ENCODE results near the gene PHF10.
"Not testable (repeated sequence)": the region's sequence is repeated elsewhere in the genome, so short reads cannot be mapped to it uniquely, and the experiment has no call there.

Gene PHF10

DNA sequence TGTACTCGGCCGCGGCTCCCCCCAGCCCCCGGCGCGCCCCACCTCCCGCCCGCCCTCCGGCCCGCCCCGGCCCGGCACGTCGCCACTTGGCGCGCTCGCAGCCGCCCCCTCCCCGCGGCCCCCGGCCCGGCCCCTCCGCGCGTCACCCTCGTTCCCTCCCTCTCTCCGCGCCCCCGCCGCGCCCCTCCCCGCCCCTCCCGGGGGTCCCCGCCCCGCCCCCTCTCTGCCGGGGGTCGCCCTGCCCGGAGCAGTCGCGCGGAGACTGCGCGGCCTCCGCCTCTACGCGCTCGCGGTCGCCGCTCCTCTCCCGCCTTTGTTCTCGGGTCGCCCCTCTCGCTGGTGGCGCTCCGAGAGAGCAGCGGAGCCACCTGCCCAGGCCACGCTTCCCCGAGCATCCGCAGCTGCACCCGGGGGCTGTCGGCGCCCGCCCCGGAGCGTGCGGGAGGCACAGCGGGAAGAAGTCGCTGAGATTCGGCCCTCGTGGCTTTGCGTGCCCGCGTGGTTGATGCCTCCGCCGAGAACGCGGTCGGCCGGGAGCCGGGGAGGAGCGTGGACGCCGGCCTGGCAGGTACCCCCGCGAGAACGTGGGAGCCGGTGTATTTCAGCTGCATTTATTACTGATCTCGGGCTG, at the start of gene PHF10:
Gene PHF10 (minus strand): TSS at position 7 of the 631 bp plus-strand sequence. CDS start 569 bp downstream, outside the sequence.
- no peak for DNase-seq (ENCODE audit: low read depth)
- in situ Hi-C loops (cut with HindIII; ENCODE audit: low sequenced_read_pairs): no loop called here
- TF ChIP-seq, protein P1, sequence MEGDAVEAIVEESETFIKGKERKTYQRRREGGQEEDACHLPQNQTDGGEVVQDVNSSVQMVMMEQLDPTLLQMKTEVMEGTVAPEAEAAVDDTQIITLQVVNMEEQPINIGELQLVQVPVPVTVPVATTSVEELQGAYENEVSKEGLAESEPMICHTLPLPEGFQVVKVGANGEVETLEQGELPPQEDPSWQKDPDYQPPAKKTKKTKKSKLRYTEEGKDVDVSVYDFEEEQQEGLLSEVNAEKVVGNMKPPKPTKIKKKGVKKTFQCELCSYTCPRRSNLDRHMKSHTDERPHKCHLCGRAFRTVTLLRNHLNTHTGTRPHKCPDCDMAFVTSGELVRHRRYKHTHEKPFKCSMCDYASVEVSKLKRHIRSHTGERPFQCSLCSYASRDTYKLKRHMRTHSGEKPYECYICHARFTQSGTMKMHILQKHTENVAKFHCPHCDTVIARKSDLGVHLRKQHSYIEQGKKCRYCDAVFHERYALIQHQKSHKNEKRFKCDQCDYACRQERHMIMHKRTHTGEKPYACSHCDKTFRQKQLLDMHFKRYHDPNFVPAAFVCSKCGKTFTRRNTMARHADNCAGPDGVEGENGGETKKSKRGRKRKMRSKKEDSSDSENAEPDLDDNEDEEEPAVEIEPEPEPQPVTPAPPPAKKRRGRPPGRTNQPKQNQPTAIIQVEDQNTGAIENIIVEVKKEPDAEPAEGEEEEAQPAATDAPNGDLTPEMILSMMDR (IDR thresholded peaks at IDR 0.05; ENCODE audit: low read depth, low read length, missing control alignments): no peak
- peak within 1 kb of the TSS; percentile 72 for H3K4me3 ChIP-seq (ENCODE audit: low read depth, low read length)

DNA sequence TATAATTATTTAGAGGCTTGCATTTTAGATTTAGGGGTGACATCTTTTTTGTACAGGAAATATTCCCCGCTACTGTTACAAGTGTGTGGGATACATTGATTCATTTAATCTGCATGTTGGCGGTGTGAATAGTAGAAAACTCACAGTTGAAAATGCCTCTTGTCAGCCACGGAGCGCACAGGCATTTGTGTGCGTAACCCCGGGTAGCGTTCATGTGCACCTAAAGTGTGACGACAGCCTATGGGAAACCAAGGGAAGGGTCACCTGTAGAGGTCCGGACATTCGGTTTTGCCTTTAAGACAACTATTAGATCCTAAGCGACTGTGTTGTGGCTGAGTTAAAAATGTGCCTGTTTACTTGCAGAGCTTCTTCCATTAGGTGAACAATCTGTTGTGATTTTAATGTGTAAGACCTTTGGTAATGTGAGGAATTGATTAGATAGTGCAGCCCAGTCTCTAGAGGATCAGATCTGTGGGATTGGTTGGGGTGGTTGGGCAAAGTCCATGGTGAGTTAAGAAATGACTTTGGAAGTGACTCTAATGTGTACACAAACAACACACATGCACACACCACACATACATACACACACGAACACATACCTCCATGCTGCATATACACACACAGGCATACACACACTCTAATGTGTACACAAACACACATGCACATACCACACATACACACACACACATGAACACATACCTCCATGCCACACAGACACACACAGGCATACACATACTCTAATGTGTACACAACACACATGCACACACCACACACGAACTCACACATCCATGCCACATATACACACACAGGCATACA, 42.8 kb upstream of the PHF10 start:
- in situ Hi-C loops (cut with HindIII; ENCODE audit: low sequenced_read_pairs): no loop called here
- no peak overlapping the region for H3K4me3 ChIP-seq (ENCODE audit: low read depth, low read length)
- DNase-seq (ENCODE audit: low read depth): no peak
- TF ChIP-seq, protein P1 (IDR thresholded peaks at IDR 0.05; ENCODE audit: low read depth, low read length, missing control alignments): no peak

- in situ Hi-C loops (cut with HindIII; ENCODE audit: low sequenced_read_pairs): no loop called here
- H3K4me3 ChIP-seq (ENCODE audit: low read depth, low read length): no peak overlapping the region
- TF ChIP-seq, protein P1 (IDR thresholded peaks at IDR 0.05; ENCODE audit: low read depth, low read length, missing control alignments): no peak
- no peak for DNase-seq (ENCODE audit: low read depth)
These were observed 41.9 kb upstream of the PHF10 start for GRCh38 chr6:169766232-169766631.

- H3K4me3 ChIP-seq (ENCODE audit: low read depth, low read length); DNase-seq (ENCODE audit: low read depth); in situ Hi-C loops (cut with HindIII; ENCODE audit: low sequenced_read_pairs): not testable (repeated sequence)
These were observed 41.5 kb upstream of the PHF10 start for GRCh38 chr6:169765789-169766188.

DNA sequence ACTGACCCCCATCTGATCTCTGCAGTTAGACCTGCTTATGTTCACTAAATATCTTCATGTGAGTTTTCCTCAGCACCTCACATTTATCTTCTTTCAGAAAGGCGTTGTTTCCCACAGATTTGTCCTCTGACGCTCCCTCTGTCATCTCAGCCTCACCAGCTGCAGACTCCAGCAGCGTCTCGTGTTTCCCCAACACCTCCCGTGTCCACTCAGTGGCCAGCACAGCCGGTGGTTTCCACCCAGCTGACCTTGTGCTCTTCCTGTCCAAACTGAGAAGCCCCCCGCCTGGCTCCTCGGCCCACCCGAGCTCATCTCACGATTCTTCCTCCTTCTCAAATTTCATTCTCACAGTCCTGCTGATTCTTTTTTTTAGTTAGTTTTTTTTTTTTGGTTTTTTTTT, 39.6 kb upstream of the PHF10 start:
- in situ Hi-C loops (cut with HindIII; ENCODE audit: low sequenced_read_pairs): no loop called here
- no peak overlapping the region for H3K4me3 ChIP-seq (ENCODE audit: low read depth, low read length)
- no peak for DNase-seq (ENCODE audit: low read depth)
- TF ChIP-seq, protein P1 (IDR thresholded peaks at IDR 0.05; ENCODE audit: low read depth, low read length, missing control alignments): no peak

DNA sequence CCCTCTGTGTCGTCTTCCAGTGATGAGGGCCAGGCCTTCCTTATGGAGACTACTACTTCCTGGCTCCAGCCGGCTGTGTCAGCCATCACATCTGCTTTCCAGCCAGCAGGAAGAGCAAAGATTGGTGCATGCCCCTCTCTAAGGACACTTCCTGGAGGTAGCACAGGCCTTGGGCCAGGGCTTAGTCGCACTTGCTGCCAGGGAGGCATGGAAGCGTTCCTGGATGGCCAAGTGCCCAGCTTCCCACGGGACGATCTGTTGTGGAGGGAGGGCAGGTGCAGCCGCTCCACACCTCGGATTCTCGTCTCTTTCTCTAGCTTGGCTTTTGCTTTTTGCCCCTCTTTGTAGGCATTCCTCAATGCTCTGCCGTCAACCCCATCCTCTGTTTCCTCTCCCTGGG, 39.0 kb upstream of the PHF10 start:
- TF ChIP-seq, protein P1 (IDR thresholded peaks at IDR 0.05; ENCODE audit: low read depth, low read length, missing control alignments): no peak
- DNase-seq (ENCODE audit: low read depth): no peak
- no peak overlapping the region for H3K4me3 ChIP-seq (ENCODE audit: low read depth, low read length)
- in situ Hi-C loops (cut with HindIII; ENCODE audit: low sequenced_read_pairs): no loop called here

GRCh38 chr6:169755162-169755561, 30.9 kb upstream of the PHF10 start:
- H3K4me3 ChIP-seq (ENCODE audit: low read depth, low read length): no peak overlapping the region
- in situ Hi-C loops (cut with HindIII; ENCODE audit: low sequenced_read_pairs): no loop called here
- DNase-seq (ENCODE audit: low read depth): no peak
- TF ChIP-seq, protein P1 (IDR thresholded peaks at IDR 0.05; ENCODE audit: low read depth, low read length, missing control alignments): no peak

All from astrocyte of the cerebellum (primary cell).